HG03280 (cell line): ENCODE results near the gene TIE1.
A peak's percentile ranks its signal among the peaks of the same experiment; 100 is the strongest.

Experiments
- ATAC-seq: cut with Tn5 transposase; IDR thresholded peaks from one replicate; pipeline ENCODE4 v1.9.1; 2021; ENCODE audit warnings: mild to moderate bottlenecking, moderate library complexity; ENCODE audit not compliant: unreplicated experiment

The TIE1 gene

GRCh38 chr1:43334453-43335205 is 33.8 kb downstream of the TIE1 start:
- ATAC-seq = no peak

GRCh38 chr1:43337588-43337987 is 36.8 kb downstream of the TIE1 start, which contains the start of gene MPL:
Gene MPL, plus strand, starts transcription at chr1:43337818. Its CDS starts 31 bp downstream, at chr1:43337849.
- ATAC-seq = no peak

- no peak for ATAC-seq
These were observed 37.2 kb downstream of the TIE1 start for GRCh38 chr1:43338001-43338400.

- ATAC-seq = no peak
These were observed 38.9 kb downstream of the TIE1 start for GRCh38 chr1:43339584-43340232.

- no peak for ATAC-seq
These were observed 39.8 kb downstream of the TIE1 start for GRCh38 chr1:43340559-43340958.

- no peak for ATAC-seq
These were observed 43.6 kb downstream of the TIE1 start for GRCh38 chr1:43344267-43344850.

GRCh38 chr1:43345120-43345519 is 44.3 kb downstream of the TIE1 start:
- no peak for ATAC-seq

GRCh38 chr1:43346636-43347035 is 45.9 kb downstream of the TIE1 start:
- no peak for ATAC-seq

- ATAC-seq = no peak
These were observed 47.6 kb downstream of the TIE1 start for GRCh38 chr1:43348343-43348808.

- no peak for ATAC-seq
These were observed 48.2 kb downstream of the TIE1 start for GRCh38 chr1:43348809-43349593.

GRCh38 chr1:43349594-43350306 is 49.0 kb downstream of the TIE1 start:
- ATAC-seq = no peak

GRCh38 chr1:43350976-43351375 is 50.2 kb downstream of the TIE1 start:
- ATAC-seq = no peak

- no peak for ATAC-seq
These were observed 50.9 kb downstream of the TIE1 start for GRCh38 chr1:43351421-43352350.

- ATAC-seq = no peak
These were observed 51.5 kb downstream of the TIE1 start for GRCh38 chr1:43352351-43352705.

GRCh38 chr1:43352881-43353280 is 52.1 kb downstream of the TIE1 start:
- no peak for ATAC-seq

- ATAC-seq = no peak
These were observed 53.7 kb downstream of the TIE1 start for GRCh38 chr1:43354471-43354870.

GRCh38 chr1:43354936-43355335 is 54.2 kb downstream of the TIE1 start:
- no peak for ATAC-seq

- no peak for ATAC-seq
These were observed 56.5 kb downstream of the TIE1 start for GRCh38 chr1:43357251-43357650.

- ATAC-seq = peak; percentile 6
These were observed 57.5 kb downstream of the TIE1 start for GRCh38 chr1:43358121-43358745.
